Hindlimb muscle (tissue), 1 donor: Measurements from ENCODE around the gene UBE2K. TPM values are rescaled to one million over a fixed set of nuclear protein-coding genes. Genes with fewer than 3 reads are reported as not detected.
"Not testable (repeated sequence)": the region's sequence is repeated elsewhere in the genome, so short reads cannot be mapped to it uniquely, and the experiment has no call there.

Experiments used
- DNase-seq: peaks from one replicate; pipeline ENCODE4 v3.0.0-alpha.2; 2013
- polyA plus RNA-seq: library from polyadenylated mRNA; unstranded; fragments of 120-200 nt; gene quantifications from one replicate; pipeline ENCODE4 v1.2.1, GENCODE V29; 2013; ENCODE audit not compliant: insufficient read length

The UBE2K gene
- polyA plus RNA-seq, 1 donor, result 41.0 TPM

DNA sequence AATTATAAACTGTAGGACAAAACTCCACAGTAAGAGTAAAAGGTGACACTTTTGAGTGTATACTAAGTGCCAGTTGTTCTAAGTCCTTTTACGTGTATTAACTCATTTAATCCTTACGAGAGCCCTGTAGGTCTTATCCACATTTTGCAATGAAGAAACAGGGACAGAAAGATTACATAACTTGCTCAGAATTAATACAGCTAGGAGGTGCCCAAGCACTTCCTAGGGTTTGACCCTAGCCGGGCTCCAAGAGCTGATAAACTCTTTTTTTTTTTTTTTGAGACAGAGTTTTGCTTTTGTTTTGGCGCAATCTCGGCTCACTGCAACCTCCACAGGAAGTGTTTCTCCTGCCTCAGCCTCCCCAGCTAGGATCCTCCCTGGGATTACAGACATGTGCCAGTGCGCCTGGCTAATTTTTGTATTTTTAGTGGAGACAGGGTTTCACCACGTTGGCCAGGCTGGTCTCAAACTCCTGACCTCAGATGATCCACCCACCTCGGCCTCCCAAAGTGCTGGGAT is 110.4 kb downstream of the UBE2K start:
- no peak for DNase-seq

DNA sequence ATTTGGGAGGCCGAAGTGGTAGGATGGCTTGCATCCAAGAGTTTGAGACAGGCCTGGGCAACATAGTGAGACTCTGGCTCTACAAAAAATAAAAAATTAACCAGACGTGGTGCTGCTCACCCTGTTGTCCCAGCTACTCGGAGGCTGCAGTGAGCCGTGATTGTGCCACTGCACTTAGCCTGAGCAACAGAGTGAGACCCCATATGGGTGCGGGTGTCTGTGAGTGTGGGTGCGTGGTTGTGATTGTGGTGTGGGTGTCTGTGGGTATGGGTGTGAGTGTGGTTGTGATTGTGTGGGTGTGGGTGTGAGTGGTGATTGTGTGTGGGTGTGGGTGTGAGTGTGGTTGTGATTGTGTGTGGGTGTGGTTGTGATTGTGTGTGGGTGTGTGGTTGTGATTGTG is 114.6 kb downstream of the UBE2K start:
- DNase-seq, result no peak

DNA sequence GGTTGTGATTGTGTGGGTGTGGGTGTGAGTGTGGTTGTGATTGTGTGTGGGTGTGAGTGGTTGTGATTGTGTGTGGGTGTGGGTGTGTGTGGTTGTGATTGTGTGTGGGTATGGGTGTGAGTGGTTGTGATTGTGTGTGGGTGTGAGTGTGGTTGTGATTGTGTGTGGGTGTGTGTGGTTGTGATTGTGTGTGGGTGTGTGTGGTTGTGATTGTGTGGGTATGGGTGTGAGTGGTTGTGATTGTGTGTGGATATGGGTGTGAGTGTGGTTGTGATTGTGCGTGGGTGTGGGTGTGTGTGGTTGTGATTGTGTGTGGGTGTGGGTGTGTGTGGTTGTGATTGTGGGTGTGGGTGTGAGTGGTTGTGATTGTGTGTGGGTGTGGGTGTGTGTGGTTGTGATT is 115.1 kb downstream of the UBE2K start:
- DNase-seq, result not testable (repeated sequence)

DNA sequence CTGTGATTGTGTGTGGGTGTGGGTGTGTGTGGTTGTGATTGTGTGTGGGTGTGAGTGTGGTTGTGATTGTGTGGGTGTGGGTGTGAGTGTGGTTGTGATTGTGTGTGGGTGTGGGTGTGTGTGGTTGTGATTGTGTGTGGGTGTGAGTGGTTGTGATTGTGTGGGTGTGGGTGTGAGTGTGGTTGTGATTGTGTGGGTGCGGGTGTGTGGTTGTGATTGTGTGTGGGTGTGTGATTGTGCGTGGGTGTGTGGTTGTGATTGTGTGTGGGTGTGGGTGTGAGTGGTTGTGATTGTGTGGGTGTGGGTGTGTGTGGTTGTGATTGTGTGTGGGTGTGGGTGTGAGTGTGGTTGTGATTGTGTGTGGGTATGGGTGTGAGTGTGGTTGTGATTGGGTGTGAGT is 115.8 kb downstream of the UBE2K start:
- not testable (repeated sequence) for DNase-seq

DNA sequence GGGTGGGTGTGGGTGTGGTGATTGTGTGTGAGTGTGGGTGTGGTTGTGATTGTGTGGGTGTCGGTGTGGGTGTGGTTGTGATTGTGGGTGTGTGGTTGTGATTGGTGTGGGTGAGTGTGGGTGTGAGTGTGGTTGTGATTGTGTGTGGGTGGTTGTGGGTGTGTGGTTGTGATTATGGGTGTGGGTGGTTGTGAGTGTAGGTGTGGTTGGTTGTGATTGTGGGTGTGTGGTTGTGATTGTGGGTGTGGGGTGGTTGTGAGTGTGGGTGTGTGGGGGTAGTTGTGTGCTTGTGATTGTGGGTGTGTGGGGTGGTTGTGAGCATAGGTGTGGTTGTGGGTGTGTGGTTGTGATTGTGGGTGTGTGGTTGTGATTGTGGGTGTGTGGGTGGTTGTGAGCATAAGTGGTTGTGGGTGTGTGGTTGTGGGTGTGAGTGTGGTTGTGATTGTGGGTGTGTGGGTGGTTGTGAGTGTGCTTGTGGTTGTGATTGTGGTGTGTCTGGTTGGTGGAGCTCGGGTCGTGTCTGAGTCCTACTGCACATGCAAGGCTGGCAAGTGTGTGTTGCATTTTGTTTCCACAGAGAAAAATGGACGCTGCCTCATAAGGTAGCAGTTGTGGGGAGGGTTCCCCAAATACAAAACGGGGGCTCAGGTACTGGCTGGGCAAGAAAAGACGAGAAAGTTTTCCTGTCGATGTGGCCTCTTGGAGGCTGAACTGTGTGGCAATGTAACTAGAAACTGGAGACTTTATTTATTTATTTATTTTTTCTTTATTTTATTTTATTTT is 116.7 kb downstream of the UBE2K start:
- DNase-seq, result no peak

DNA sequence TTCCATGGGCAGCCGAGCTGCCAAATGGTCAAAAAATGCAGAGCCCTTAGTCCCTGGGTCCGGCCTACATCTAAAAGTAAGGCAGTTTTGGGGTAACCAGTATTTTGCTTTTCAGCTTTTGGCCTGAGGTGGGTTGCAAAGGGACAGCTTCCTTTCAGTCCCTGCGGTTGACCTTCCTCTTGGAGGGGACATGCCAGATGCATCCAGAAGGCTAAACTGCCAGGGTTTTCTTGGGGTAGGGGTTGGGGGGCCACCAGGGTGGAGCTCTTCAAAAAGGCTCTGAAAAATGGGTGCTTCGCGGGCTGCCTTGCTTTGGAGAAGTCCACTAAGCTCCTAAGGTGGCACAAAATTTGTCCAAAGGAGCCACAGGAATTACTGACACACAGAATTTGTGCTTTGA is 120.7 kb downstream of the UBE2K start:
- DNase-seq, result no peak

DNA sequence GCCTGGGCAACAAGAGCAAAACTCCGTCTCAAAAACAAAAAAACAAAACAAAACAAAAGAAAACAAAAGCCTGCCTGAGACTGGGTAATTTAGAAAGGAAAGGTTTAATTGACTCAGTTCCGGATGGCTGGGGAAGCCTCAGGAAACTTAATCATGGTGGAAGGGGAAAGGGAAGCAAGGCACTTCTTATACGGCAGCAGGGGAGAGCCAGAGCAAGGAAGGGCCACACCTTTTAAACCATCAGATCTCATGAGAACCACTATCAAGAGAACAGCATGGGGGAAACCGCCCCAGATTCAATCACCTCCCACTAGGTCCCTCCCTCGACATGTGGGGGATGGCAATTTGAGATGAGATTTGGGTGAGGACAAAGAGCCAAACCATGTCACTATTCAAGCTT is 122.2 kb downstream of the UBE2K start:
- DNase-seq, result no peak

DNA sequence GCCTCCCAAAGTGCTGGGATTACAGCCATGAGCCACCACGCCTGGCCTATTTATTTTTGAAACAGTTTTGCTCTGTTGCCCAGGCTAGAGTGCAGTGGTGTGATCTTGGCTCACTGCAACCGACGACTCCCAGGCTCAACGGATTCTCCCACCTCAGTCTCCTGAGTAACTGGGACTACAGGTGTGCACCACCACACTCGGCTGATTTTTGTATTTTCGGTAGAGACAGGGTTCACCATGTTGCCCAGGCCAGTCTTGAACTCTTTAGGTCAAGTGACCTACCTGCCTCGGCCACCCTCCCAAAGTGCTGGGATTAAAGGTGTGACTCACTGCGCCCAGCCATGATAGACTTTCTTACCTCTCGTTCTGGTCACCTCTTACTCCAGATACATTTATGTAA is 124.0 kb downstream of the UBE2K start:
- DNase-seq, result no peak

DNA sequence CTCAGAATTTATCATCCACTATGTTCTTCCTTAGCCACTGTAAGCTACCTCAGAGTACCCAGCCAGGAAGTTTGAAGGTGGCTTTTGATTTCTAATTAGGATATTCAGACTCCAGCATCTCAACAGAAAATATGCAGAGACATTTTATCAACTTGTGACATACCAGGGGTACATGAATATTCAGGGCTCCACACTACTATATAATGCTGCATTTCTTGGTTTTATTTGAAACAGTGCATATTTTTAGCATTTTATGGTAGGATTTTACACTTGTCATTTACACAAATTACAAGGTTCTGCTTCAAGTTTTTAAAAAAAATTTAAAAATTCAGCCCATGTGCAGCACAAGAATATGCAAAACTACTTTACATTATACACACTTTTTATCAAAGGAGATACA is 124.7 kb downstream of the UBE2K start:
- no peak for DNase-seq

DNA sequence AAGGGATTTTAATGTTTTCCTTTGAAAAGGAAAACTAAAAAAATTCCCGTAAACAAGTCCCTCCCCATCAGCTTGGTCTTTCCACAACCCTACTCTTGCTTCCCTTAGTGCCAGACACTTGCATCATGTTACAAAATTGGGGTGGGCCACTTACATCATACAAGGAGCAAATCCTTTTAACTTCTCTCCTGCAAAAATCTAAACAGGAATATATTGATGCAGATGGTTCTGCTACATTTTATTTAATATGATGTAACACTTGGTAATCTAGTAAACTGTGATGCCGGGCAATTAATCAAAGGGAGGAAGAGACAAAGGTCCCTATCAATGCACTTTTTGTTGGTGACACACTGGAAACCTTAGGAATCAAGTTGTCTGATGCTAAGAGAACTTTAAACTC is 125.3 kb downstream of the UBE2K start:
- DNase-seq, result peak; percentile 11

DNA sequence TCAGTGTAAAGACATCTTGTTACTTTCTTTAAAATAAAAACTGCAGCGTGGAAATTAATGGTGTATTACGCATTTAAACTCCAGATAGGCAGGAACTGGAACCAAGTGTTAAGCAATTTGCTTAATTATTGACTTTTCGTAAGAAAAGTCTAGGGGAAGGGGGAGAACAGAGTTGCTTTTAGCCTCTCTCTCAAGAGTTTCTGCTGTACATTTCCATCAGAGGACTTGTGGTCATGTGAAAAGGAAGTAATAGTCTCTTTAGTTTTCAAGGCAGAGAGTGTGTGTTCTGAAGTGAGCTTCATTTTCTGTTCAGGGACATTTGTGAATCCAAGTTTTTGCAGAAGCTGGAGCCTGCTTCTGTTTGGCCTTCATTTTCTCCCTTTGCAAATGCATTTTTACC is 127.2 kb downstream of the UBE2K start:
- no peak for DNase-seq

DNA sequence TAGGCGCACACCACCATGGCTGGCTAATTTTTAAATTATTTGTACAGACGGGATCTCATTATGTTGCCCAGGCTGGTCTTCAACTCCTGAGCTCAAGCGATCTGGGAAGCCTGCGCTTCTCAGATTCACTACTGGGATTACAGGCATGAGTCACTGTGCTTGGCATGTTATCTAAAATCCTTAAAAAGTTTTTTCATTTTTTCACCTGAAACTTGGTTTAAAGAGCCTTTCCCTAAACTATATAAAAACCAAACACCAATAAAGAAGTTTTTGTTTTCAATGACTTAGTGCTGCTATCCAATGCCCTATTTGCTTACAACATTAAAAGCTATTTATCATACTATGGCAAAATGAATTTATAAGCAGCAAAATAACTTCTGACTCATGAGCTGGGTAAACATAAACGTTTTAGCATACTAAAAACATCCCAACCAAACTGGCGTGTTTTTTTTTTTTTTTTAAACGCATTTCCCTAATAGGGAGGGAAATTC is 127.8 kb downstream of the UBE2K start:
- no peak for DNase-seq

Other genes with a start within 250 kb of the UBE2K start
- gene RPL9, start 239.2 kb upstream of the UBE2K start, polyA plus RNA-seq, result 704 TPM
- gene LIAS, start 239.1 kb upstream of the UBE2K start, polyA plus RNA-seq, result 30.1 TPM
- gene UGDH, start 170.7 kb upstream of the UBE2K start, polyA plus RNA-seq, result 39.9 TPM
- gene SMIM14, start 59.3 kb upstream of the UBE2K start, polyA plus RNA-seq, result 15.0 TPM